ENCODE data around the gene ZNF627. TPM values are rescaled to one million over a fixed set of nuclear protein-coding genes. Genes with fewer than 3 reads are reported as not detected.

ZNF627 gene
- total and polyA plus RNA-seq, 2 of the 8 experiments (the other 6 are each of a cell fraction or from before 2014, with no cell fraction given), result 7.2 to 13.7 TPM

DNA sequence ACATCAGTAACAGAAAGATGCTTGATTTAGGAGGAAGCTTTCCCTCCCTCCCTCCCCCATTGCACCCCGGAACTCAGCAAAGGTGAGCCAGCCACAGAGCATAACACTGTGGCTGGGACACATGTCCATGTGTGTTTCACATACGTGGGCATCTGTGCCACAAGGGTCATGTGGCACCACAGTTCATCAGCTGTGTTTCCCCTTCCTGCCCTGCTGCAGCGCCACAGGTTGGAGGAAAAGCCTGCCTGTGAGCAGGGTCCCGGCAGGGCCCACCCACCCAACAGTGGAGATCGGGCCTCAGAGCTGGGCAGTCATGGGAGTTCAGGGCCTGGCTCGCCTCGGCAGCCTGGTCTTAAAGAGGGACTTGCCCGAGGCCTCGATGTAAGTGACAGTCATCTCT lies 22.6 kb upstream of the ZNF627 start:
- peaks cover 0 to 10% (median 6%) of the 10 kb centered on the region in 4 experiments; a peak in 5 of 7 replicates for H3K27me3 ChIP-seq (replicated peaks in 1 of 4; ENCODE audit: control insufficient read depth in 3 of 4, extremely low read depth in 1 of 4, insufficient read depth in 3 of 4, low read length in 3 of 4)
- no peak overlapping the region for H3K4me2 ChIP-seq (ENCODE audit: insufficient read depth in 1 of 2, low read depth in 2 of 2, low read length in 2 of 2)
- no peak overlapping the region for H3K4me3 ChIP-seq (ENCODE audit: extremely low read depth in 1 of 4, insufficient read depth in 2 of 4, low read depth in 3 of 4, low read length in 4 of 4)
- H3K23me2 ChIP-seq (ENCODE audit: low read depth, low read length), result peaks cover 6% of the 10 kb centered on the region; the same call in 1 of the 2 replicates
- WGBS, 2 experiments (ENCODE audit: extremely low coverage in 1 of 2, insufficient coverage in 1 of 2, insufficient read length in 1 of 2, insufficient replicate concordance in 2 of 2, low coverage in 1 of 2, low lambda C conversion rate in 2 of 2, missing lambda C conversion rate in 1 of 2), result 88% methylated on average over 9 of the region's 9 CpGs; no CpG with 5 or more reads in 1 of the 2 experiments
- ChIA-PET CTCF (ENCODE audit: partially characterized antibody) (interaction anchor here (1.0 to 2.2 kb wide), 4 partner anchors 11 to 305 kb away, joined by 3 to 9 read pairs (median 5); no protein-coding TSS in a partner anchor), POLR2A (ENCODE audit: partially characterized antibody) (interaction anchor here (0.6 to 2.1 kb wide), 5 partner anchors 11 to 23 kb away, joined by 3 to 8 read pairs (median 4); partner anchors contain the start of gene ELOF1)
- H2BK12ac ChIP-seq (ENCODE audit: low read depth, low read length), result no peak overlapping the region
- H3K14ac ChIP-seq (ENCODE audit: insufficient read length), result no peak overlapping the region
- no peak overlapping the region for H2BK15ac ChIP-seq (ENCODE audit: low read length)
- no peak overlapping the region for H4K91ac ChIP-seq (replicated peaks; ENCODE audit: insufficient read length, low read length)
- no peak overlapping the region for H2AK5ac ChIP-seq (ENCODE audit: low read depth, low read length)
- no peaks in the 10 kb centered on the region for H3K9me3 ChIP-seq (ENCODE audit: insufficient read depth in 2 of 2, low read depth in 1 of 2, low read length in 1 of 2)
- H4K5ac ChIP-seq (ENCODE audit: insufficient read length, low read depth, low read length), result no peak overlapping the region
- no peak overlapping the region for H2BK5ac ChIP-seq (ENCODE audit: low read depth, low read length)
- H3K36me3 ChIP-seq (ENCODE audit: control insufficient read depth in 2 of 4, insufficient read depth in 4 of 4, low read length in 3 of 4), result no peaks in the 10 kb centered on the region
- H3K4ac ChIP-seq (replicated peaks; ENCODE audit: insufficient read length, low read depth, low read length), result no peak overlapping the region
- no peak overlapping the region for H4K8ac ChIP-seq (ENCODE audit: extremely low read depth, insufficient read depth, low read length)
- FAIRE-seq (no peak), DNase-seq (ENCODE audit: low read depth in 1 of 2, low spot score in 2 of 2) (no peak)
- H3K79me1 ChIP-seq (ENCODE audit: low read depth, low read length), result no peaks in the 10 kb centered on the region
- H3K18ac ChIP-seq (ENCODE audit: extremely low read depth, low read length), result no peak overlapping the region
- H2BK120ac ChIP-seq (replicated peaks; ENCODE audit: low read depth, low read length), result no peak overlapping the region
- H3K27ac ChIP-seq (ENCODE audit: low read depth, low read length), result no peak overlapping the region
- no peak overlapping the region for H2AFZ ChIP-seq (ENCODE audit: low read length)
- TF ChIP-seq RAD21 (IDR thresholded peaks at IDR 0.05 in 1 of 2, conservative IDR thresholded peaks at IDR 0.05 in 1 of 2; ENCODE audit: low read depth in 2 of 2, low read length in 2 of 2) (no peak), MAX (IDR thresholded peaks at IDR 0.05) (no peak), RNF2 (IDR thresholded peaks at IDR 0.05; ENCODE audit: borderline replicate concordance, low read depth, low read length, missing control alignments, poor library complexity, severe bottlenecking) (no peak), SIX5 (IDR thresholded peaks at IDR 0.05; ENCODE audit: low read depth, low read length) (no peak), TEAD4 (IDR thresholded peaks at IDR 0.05; ENCODE audit: low read depth, low read length) (no peak), GABPA (IDR thresholded peaks at IDR 0.05; ENCODE audit: borderline replicate concordance, insufficient read depth, low read length) (no peak), BCL11A (IDR thresholded peaks at IDR 0.05; ENCODE audit: low read depth in 2 of 2, low read length in 2 of 2) (no peak), ASH2L (IDR thresholded peaks at IDR 0.05; ENCODE audit: low read length) (no peak)
- TF ChIP-seq, protein P1, sequence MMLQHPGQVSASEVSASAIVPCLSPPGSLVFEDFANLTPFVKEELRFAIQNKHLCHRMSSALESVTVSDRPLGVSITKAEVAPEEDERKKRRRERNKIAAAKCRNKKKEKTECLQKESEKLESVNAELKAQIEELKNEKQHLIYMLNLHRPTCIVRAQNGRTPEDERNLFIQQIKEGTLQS (IDR thresholded peaks at IDR 0.05; ENCODE audit: insufficient read depth, low read depth, low read length), result no peak
- peaks cover 0 to 10% (median 6%) of the 10 kb centered on the region in 4 experiments; a peak in 4 of 7 replicates for H3K4me1 ChIP-seq (replicated peaks in 1 of 4; ENCODE audit: control insufficient read depth in 3 of 4, insufficient read depth in 4 of 4, low read length in 3 of 4)
- no peaks in the 10 kb centered on the region for H3K79me2 ChIP-seq (ENCODE audit: control insufficient read depth in 1 of 2, insufficient read depth in 2 of 2, low read length in 2 of 2)
- peaks cover 0 to 2% of the 10 kb centered on the region in 2 experiments for H4K20me1 ChIP-seq (replicated peaks in 1 of 2; ENCODE audit: control insufficient read depth in 1 of 2, insufficient read depth in 2 of 2, low read length in 2 of 2)
- no peak overlapping the region for H3K23ac ChIP-seq (ENCODE audit: insufficient read length)
- H3K56ac ChIP-seq (replicated peaks; ENCODE audit: insufficient read length, low read depth, low read length), result no peak overlapping the region
- no peak overlapping the region for H2BK20ac ChIP-seq (ENCODE audit: low read length)
- H3K9ac ChIP-seq (replicated peaks in 1 of 4; ENCODE audit: extremely low read depth in 1 of 4, low read depth in 3 of 4, low read length in 3 of 4), result no peak overlapping the region
